Mononuclear cell (primary cell): Measurements from ENCODE around the gene PDPR. TPM values are rescaled to one million over a fixed set of nuclear protein-coding genes. Genes with fewer than 3 reads are reported as not detected.
"Not testable (repeated sequence)": the region's sequence is repeated elsewhere in the genome, so short reads cannot be mapped to it uniquely, and the experiment has no call there.

Source experiments
- H3K27me3 ChIP-seq: 2 replicates; pipeline ENCODE4 v1.6.0; 2011; ENCODE audit warnings: low read length, control low read depth; ENCODE audit not compliant: insufficient read depth
- H3K4me1 ChIP-seq: 2 replicates; pipeline ENCODE4 v1.5.1; 2011; ENCODE audit warnings: mild to moderate bottlenecking, low read length, control low read depth; ENCODE audit not compliant: insufficient read depth
- H3K4me3 ChIP-seq: 2 replicates; pipeline ENCODE4 v1.5.1; 2011; ENCODE audit warnings: mild to moderate bottlenecking, low read length, moderate library complexity
- H3K9me3 ChIP-seq: 2 replicates; pipeline ENCODE4 v1.5.1; 2011; ENCODE audit warnings: low read depth, mild to moderate bottlenecking, control low read depth, low read length
- total RNA-seq: library from RNA; depleted of rRNA; stranded (reverse); fragments of >200 nt; gene quantifications from one replicate; pipeline ENCODE4 v1.2.3, GENCODE V29; 2012

The PDPR gene
- total RNA-seq = 16.6 TPM

DNA sequence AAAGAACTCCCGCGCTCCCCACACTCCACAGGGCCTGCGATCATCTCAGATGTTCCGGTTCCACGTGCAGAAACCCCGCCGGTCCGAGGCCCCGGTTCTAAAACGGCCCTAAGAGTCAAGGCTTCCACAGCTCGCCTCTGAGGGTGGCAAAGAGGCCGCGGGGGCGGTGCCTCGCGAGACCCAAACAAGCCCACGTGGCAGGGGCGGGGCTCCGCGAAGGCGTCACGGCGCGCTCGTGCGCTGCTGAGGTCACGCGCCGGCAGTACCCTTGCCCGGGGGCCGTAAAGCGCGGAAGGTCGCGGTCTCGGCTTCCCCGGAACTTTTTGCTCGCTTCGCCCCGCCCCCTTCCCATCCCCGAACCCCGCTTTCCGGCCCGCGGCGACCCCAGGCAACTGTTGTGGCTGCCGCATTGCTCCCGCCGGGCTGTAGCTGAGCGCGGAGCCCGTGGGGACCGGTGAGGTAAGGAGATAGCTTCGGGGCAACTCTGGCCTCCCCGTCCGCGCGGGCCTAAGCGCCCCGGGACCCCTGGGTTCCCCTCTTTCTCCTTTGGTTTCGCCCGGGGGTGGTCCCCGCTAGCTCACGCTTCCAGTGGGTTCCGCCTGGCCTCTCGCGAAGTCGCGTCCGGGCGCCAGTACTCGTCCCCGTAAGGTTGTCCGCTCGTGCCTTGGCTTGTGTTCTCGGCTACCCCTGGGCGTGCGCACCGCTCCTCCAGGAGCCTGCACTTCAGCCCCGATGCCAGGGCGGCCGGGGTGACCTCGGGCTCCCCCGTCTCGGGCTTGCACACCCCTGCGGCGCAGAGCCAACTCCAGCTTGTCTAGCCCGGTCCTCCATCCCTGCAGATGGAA, at the start of gene PDPR:
TSS of gene PDPR (plus strand) at position 351 of the 845 bp plus-strand sequence. CDS start 6,161 bp downstream, outside the sequence.
- not testable (repeated sequence) for H3K9me3 ChIP-seq, H3K4me1 ChIP-seq, H3K27me3 ChIP-seq
- H3K4me3 ChIP-seq = peak within 1 kb of the TSS; percentile 60

DNA sequence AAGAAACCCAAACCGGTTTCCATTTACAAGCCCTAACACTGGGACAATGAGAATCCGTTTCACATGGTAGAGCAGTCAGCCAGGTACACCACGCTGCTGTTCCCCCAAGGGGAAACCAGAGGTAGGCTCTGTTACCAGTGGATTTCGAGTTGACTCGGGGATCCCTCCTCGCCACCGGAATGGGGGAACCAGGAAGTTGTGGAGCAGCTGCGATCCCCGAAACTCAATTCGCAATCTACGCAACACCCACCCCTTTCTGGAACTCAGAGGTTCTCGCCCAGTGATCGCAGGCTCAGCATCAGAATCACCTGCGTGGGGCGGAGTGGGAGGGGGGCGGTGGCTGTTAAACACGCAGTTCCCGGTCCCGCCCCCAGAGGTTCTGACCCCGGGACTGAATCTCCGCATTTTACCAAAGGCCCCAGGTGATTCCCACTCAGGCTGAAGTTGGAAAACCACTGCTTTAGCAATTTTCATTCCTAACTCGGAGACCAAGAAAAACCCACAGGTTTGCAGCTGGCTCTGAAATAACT, 49.2 kb upstream of the PDPR start:
- Histone ChIP-seq H3K4me3 (peak overlapping the region; percentile 53), H3K4me1 (peaks cover 12% of the 10 kb centered on the region)
- H3K9me3 ChIP-seq, H3K27me3 ChIP-seq: not testable (repeated sequence)

DNA sequence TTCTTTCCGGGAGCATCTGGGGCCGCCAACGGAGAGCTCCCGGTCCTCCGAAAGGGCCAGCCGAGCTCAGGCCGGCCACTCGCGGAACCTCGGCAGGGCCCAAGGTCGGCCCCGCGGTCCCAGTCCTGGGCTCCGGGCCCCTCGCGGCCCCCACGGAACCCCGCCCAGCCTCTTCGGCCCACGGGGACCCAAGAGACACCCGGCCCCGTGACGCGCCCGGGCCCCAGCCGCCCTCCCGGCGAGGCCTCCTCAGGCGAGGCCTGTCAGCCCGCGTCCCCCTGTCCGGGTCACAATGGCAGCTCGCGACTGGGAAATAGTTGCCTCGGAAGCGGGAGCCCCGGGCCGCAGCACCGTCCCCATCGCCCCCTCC, 48.8 kb upstream of the PDPR start:
- H3K27me3 ChIP-seq = not testable (repeated sequence)

DNA sequence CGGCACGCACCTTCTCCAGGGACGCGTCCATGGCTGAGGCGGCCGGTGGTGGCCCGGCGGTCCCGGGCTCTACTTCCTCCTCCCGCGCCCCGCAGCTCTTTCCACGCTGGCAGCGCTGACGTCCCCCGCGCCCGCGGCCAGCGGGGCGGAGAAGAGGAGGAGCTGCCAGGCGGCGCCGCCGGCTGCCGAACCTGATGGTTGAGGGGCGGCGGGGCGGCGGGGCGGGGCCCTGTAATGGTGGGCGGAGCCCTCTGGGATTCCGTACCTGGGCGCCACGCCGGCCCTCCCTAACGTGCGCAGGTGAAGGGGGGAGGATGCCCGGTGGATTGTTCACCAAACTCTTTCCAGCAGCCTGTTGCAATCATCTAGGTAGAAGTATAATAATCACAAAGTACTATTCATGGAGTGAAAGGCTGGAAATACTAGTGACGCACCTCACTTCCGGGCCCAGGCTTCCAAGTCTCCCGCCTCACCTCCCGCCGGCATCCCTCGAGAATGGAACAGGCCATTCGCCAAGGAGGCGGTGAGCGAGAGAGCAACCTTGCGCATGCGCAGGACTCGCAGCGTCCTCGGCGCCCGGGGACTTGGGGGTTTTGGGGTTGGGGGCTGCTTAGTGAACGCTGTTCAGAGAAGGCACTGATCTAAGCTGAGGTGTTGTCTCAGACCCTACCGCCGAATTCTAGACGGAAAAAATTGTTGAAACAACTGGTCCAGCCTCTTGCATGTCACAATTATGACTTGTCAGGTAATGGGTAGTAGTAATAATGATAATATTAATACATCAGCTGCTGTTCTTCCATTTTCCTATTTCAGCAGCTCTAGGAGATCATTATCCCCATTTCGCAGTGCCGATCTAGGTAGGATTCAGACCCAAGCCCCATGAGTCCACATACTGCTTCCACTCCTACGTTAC, 48.1 kb upstream of the PDPR start:
- H3K9me3 ChIP-seq, H3K27me3 ChIP-seq: not testable (repeated sequence)
- Histone ChIP-seq H3K4me3 (peak overlapping the region; percentile 53), H3K4me1 (peaks cover 12% of the 10 kb centered on the region)

More for the DNA sequence above, 48.8 kb upstream of the PDPR start:
- peaks cover 12% of the 10 kb centered on the region for H3K4me1 ChIP-seq
- H3K4me3 ChIP-seq = peak overlapping the region; percentile 53
- H3K9me3 ChIP-seq = not testable (repeated sequence)

DNA sequence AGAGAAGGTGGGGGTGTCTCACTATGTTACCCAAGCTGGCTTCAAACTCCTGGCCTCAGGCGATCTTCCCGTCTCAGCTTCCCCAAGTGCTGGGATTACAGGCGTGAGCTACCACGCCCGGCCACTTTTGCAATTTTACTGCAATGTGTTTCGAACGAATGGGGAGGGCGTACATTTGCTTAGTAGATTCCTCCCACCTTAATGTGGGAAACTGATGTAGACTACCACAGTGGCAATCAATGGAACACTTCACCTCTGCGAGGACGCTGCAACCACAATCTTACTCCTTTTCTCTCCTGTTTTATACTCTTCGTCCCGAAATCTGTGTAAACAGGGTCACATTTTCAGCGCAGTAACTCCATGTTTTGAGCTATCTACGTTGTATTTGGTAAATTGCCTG, 47.4 kb upstream of the PDPR start:
- not testable (repeated sequence) for H3K4me3 ChIP-seq, H3K27me3 ChIP-seq, H3K9me3 ChIP-seq
- peaks cover 12% of the 10 kb centered on the region for H3K4me1 ChIP-seq

DNA sequence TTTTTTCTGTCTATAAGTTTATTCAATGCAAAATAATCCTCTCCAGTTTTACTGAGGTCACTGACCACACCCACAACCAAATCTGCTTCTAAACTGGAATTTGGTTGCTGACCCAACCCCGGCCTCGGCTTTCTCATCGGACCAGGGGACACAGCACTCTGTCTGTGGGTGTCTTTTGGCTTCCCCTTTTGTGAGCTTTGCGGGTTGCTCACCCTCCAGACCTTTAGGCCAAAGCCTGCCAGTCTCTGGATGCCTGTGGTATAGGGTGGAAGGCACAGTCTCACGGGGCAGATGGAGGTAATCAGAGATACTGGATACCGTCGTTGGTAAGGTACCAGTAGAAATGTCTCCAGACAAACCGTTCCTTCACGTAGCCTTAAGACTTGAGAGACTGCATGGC, 35.1 kb upstream of the PDPR start:
- not testable (repeated sequence) for H3K4me3 ChIP-seq, H3K4me1 ChIP-seq, H3K27me3 ChIP-seq, H3K9me3 ChIP-seq

DNA sequence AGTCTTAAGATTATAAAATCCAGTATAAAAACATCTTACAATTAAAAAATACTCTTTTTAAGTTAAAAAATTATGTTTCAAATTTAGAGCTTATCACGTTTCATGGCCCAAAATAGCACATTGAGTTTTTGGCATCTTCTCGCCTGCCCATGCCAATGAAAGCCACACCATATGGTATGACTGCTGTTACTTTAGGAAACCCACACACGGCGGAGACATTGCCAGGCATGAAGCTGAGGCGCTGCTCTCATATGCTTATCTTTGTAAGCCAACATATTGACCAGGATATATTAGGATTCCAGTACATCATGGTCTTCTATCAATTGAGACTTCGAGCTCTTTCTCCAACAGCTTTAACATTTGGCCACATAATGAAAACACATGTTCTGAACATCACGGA, 32.9 kb upstream of the PDPR start:
- H3K9me3 ChIP-seq, H3K27me3 ChIP-seq, H3K4me3 ChIP-seq, H3K4me1 ChIP-seq: not testable (repeated sequence)

DNA sequence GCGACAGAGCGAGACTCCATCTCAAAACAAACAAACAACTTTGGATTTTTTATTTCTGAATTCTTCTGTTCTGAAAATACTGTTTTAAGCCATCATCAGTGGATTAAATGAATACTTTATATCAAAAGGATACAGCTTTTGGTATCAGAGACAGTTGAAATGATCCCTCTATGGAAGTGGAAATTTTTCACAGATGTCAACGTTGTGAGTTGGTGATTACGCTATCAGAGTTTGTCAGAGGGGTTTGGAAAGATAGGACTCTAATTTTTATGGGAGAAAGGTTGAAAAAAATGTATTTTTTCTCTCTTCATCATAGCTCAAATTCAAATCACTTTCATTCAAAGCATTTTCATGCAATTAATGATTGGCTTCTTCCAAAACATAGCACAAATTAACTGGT, 30.2 kb upstream of the PDPR start:
- not testable (repeated sequence) for H3K4me3 ChIP-seq, H3K27me3 ChIP-seq, H3K9me3 ChIP-seq, H3K4me1 ChIP-seq

DNA sequence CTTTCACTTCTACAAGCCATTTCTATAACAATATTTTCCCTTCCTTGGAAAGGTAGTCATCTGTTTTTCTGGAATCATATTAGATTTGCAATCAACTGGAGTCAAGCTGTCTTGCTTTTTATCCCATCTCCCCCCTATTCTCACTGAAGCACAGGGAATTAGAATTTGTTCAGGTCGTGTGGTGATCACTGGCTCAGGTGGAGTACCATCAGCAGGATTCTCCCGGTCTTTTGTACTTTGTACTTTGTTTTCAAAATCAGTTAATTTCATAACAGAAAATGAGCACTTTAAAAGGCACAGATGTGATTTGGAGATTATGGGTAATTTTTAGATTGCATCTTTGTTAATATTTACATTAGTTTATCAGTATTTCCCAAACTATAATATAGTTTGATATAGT, 26.0 kb upstream of the PDPR start:
- not testable (repeated sequence) for H3K27me3 ChIP-seq, H3K9me3 ChIP-seq, H3K4me1 ChIP-seq, H3K4me3 ChIP-seq

DNA sequence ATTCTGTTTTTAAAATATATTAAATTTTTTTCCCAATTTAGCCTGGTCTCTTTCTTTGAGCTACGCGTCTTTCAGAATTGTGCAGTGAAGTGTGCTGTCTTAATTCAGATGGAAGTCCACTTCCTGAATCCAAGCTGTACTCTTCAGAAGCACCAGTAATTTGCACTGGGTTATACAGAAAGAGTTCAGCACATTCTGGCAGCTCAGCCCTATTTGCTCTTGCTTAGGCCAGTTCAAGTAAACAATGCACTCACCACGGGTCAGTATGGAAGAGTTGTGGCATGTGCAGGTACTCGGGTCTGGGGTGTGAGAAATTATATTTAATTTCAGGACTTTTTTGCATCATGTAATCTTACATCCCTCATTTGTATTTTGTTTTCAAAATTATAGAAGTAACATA, 25.3 kb upstream of the PDPR start:
- H3K9me3 ChIP-seq, H3K4me3 ChIP-seq, H3K27me3 ChIP-seq, H3K4me1 ChIP-seq: not testable (repeated sequence)

DNA sequence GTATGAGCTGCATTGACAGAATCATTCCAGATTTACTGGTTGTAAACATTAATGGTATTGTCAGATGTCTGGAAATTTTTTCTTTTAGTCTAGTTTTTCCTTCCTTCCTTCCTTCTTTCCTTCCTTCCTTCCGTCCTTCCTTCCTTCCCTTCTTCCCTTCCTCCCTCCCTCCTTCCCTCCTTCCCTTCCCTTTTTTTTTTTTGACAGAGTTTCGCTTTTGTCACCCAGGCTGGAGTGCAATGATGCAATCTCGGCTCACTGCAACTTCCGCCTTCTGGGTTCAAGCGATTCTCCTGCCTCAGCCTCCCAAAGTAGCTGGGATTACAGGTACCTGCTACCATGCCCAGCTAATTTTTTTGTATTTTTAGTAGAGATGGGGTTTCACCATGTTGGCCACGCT, 24.8 kb upstream of the PDPR start:
- H3K27me3 ChIP-seq, H3K4me1 ChIP-seq, H3K4me3 ChIP-seq, H3K9me3 ChIP-seq: not testable (repeated sequence)

DNA sequence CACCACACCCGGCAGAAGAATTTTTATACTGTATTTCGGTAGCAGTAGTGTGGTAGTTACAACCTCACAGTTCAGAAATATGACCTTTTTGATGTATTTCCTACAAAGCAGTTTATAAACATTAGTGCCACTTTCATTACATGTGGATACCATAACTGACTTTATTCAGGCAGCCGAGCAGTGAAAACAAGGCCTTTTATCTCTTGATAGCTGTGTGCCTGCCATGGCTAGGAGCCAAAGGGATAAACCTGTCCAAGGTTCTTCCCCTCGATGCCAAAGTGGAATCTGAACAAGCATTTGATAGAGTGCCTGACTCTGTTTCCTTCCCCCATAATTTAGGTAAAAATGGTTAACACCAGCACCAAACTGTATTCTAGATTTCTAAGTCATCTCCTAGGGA, 23.0 kb upstream of the PDPR start:
- not testable (repeated sequence) for H3K4me3 ChIP-seq, H3K4me1 ChIP-seq

DNA sequence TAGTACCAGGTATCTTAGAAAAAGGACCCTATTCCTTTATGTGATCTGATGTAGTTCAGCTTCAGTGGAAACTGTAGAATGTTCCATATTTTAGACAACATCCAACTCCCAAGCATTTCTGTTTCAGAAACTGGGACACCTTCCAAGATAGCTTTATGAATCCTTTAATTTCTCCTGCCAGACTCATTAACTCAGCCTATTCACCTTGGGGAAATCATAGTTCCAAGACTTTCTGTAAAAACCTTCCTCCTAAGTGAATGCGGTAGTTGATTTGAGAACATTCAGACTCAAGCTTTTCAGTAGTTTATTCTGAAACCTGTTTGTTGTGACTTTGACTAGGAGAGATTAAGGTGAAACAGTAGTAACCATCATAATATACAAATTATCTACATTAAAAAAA, 20.0 kb upstream of the PDPR start:
- not testable (repeated sequence) for H3K9me3 ChIP-seq, H3K27me3 ChIP-seq, H3K4me1 ChIP-seq, H3K4me3 ChIP-seq

More for the DNA sequence above, 23.0 kb upstream of the PDPR start:
- not testable (repeated sequence) for H3K27me3 ChIP-seq, H3K9me3 ChIP-seq

DNA sequence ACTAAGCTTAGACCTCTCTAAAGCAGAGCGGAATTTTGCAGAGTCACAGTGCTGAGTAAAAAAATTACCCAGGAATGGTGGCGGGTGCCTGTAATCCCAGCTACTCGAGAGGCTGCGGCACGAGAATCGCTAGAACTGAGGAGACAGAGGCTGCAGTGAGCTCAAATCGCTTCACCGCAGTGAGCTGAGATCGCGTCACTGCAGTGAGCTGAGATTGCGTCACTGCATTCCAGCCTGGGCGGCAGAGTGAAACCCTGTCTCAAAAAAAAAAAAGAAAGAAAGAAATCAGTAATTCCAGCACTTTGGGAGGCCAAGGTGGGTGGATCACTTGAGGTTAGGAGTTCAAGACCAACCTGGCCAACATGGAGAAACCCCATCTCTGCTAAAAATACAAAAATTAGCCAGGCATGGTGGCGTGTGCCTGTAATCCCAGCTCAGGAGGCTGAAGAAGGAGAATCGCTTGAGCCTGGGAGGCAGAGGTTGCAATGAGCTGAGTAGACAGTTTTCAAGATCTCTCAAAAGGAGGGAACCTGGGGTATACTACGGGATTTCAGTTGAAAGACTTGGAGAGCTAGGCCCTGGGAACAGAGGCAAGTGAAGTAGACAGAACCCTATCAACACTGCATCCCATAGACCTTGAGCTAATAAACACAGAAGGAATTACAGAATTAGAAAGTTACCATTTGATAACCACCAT, 4.4 kb upstream of the PDPR start:
- H3K9me3 ChIP-seq, H3K4me1 ChIP-seq, H3K4me3 ChIP-seq, H3K27me3 ChIP-seq: not testable (repeated sequence)

DNA sequence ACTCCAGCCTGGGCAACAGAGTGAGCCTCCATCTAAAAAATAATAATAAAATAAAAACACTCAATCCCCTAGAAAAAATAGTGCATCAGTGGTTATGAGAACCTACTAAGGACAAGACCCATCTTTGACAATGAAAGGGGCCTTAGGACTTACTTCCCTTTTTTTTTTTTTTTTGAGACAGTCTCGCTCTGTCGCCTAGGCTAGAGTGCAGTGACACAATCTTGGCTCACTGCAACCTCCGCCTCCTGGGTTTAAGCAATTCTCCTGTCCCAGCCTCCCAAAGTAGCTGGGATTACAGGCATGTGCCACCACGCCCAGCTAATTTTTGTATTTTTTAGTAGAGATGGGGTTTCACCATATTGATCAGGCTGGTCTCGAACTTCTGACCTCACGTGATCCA, 2.0 kb upstream of the PDPR start:
- not testable (repeated sequence) for H3K27me3 ChIP-seq, H3K9me3 ChIP-seq, H3K4me1 ChIP-seq, H3K4me3 ChIP-seq
